Measurements from ENCODE around the gene MPST. TPM values are rescaled to one million over a fixed set of nuclear protein-coding genes. Genes with fewer than 3 reads are reported as not detected.

Gene MPST
- total and polyA plus RNA-seq, 4 donors, result 59.2 to 247 (median 71.7) TPM

DNA sequence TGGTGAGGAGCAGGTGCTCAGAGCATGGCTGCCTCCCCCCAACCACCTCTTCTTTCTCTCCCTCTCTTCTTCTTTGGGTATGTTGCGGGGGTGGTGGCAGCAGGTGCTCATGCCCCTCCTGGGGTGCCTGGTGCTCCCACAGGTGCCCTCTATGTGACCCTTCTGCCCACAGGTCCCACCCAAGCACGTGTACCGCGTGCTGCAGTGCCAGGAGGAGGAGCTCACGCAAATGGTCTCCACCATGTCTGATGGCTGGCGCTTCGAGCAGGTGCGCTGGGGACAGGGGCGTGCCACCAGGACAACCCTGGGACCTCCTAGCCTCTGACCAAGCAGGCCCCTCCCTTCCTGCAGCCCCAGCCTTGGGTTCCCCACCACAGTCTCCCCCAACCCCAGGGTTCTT is 37.7 kb downstream of the MPST start:
- ATAC-seq (ENCODE audit: insufficient read depth, low FRiP score), result no peak
- Histone ChIP-seq H3K27me3 (ENCODE audit: control insufficient read depth in 3 of 3, insufficient read depth in 3 of 3, low read length in 2 of 3) (no peaks in the 10 kb centered on the region), H3K9ac (ENCODE audit: insufficient read depth in 1 of 2, low read length in 2 of 2) (no peak overlapping the region), H3K36me3 (ENCODE audit: control insufficient read depth in 4 of 4, insufficient read depth in 4 of 4, low read length in 4 of 4) (peaks cover 0 to 28% (median 7%) of the 10 kb centered on the region in 4 donors), H3K27ac (ENCODE audit: low read depth in 1 of 2, low read length in 1 of 2) (no peak overlapping the region), H3K4me3 (no peak overlapping the region), H3K4me1 (ENCODE audit: control insufficient read depth in 5 of 5, insufficient read depth in 5 of 5, low read length in 5 of 5) (peaks cover 0 to 5% (median 0%) of the 10 kb centered on the region in 5 donors), H3K9me3 (ENCODE audit: control insufficient read depth in 4 of 4, insufficient read depth in 3 of 4, low read length in 3 of 4) (no peaks in the 10 kb centered on the region)
- no peak for DNase-seq
- WGBS, 2 donors, result 87% methylated on average over 9 of the region's 9 CpGs
- TF ChIP-seq, protein P1, sequence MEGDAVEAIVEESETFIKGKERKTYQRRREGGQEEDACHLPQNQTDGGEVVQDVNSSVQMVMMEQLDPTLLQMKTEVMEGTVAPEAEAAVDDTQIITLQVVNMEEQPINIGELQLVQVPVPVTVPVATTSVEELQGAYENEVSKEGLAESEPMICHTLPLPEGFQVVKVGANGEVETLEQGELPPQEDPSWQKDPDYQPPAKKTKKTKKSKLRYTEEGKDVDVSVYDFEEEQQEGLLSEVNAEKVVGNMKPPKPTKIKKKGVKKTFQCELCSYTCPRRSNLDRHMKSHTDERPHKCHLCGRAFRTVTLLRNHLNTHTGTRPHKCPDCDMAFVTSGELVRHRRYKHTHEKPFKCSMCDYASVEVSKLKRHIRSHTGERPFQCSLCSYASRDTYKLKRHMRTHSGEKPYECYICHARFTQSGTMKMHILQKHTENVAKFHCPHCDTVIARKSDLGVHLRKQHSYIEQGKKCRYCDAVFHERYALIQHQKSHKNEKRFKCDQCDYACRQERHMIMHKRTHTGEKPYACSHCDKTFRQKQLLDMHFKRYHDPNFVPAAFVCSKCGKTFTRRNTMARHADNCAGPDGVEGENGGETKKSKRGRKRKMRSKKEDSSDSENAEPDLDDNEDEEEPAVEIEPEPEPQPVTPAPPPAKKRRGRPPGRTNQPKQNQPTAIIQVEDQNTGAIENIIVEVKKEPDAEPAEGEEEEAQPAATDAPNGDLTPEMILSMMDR (IDR thresholded peaks at IDR 0.05; ENCODE audit: control extremely low read depth, extremely low read depth), result no peak

DNA sequence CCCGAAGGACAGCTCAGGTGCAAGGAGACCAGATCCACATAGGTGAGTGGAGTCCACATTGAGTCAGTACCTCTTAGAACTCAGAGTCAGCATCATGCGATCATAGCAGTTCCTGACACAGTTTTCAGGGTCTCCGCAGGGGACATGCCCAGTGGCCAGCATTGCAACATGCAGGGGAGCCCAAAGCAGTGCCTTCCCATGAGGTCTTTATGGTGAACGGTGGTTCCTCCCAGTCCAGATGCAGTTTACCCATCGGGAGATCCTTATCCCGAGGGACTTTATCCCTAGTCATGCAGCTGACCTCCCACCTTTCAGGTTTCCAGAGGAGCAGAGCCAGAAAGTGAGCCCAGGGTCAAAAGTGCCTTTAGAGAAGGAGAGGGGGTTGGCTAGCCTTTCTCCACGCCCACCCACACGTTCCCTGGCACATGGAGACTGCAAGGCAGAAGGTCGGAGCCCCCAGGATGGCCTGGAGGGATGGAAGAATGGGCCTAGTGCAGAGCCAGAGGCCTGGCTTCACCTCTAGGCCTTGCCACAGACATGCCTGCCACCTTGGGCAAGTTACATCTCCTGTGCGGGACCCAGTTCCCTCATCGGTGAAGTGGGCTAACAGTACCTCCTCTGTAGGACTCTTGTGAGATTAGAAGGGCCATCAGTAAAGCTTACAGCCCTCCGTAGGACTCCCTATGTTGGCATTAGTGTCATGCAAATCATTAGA is 38.4 kb downstream of the MPST start:
- Histone ChIP-seq H3K36me3 (ENCODE audit: control insufficient read depth in 4 of 4, insufficient read depth in 4 of 4, low read length in 4 of 4) (peaks cover 0 to 28% (median 7%) of the 10 kb centered on the region in 4 donors), H3K27ac (ENCODE audit: low read depth in 1 of 2, low read length in 1 of 2) (no peak overlapping the region), H3K4me1 (ENCODE audit: control insufficient read depth in 5 of 5, insufficient read depth in 5 of 5, low read length in 5 of 5) (peaks cover 0 to 6% (median 0%) of the 10 kb centered on the region in 5 donors), H3K4me3 (no peak overlapping the region), H3K9ac (ENCODE audit: insufficient read depth in 1 of 2, low read length in 2 of 2) (no peak overlapping the region), H3K27me3 (ENCODE audit: control insufficient read depth in 3 of 3, insufficient read depth in 3 of 3, low read length in 2 of 3) (no peaks in the 10 kb centered on the region), H3K9me3 (ENCODE audit: control insufficient read depth in 4 of 4, insufficient read depth in 3 of 4, low read length in 3 of 4) (no peaks in the 10 kb centered on the region)
- DNase-seq (no peak), ATAC-seq (ENCODE audit: insufficient read depth, low FRiP score) (no peak)
- 88 to 92% methylated on average over 12 of the region's 12 CpGs for WGBS, 2 donors
- TF ChIP-seq, protein P1 (IDR thresholded peaks at IDR 0.05; ENCODE audit: control extremely low read depth, extremely low read depth), result no peak

DNA sequence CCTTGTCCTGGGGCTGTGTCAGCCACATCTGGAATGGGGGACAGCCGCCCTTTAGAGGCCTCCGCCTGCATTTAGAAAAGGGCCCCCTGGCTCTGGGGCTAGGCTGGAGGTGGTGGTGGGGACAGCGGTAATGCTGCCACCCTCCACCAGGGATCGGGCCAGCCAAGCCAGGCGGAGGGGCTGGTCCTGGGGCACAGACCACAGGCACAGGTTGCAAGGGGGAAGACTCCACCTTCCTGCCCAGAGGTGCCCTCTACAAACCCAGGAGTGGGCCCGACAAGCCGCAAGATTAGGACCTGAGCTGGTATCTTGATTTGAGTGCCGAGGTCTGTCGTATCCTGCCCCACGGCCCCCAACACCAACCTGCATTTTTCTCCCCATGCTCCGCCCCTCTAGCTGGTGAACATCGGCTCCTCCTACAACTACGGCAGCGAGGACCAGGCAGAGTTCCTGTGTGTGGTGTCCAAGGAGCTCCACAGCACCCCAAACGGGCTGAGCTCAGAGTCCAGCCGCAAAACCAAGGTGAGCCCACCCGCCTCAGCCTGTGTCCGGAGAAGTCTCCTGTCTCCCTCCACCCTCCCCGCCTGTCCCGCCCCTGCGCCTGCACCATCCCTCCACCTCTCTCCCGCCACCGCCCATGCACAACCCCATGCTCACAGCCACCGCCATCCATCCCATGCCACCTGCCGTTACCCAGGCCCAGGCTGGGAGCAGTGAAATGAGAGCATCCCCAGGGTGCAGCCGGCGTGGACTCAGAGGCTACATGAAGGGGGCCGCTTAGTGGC is 39.6 kb downstream of the MPST start:
- TF ChIP-seq, protein P1 (IDR thresholded peaks at IDR 0.05; ENCODE audit: control extremely low read depth, extremely low read depth), result no peak
- 94 to 96% methylated on average over 28 of the region's 28 CpGs for WGBS, 2 donors
- no peaks in the 10 kb centered on the region for H3K27me3 ChIP-seq (ENCODE audit: control insufficient read depth in 3 of 3, insufficient read depth in 3 of 3, low read length in 2 of 3)
- peaks cover 0 to 28% (median 7%) of the 10 kb centered on the region in 4 donors for H3K36me3 ChIP-seq (ENCODE audit: control insufficient read depth in 4 of 4, insufficient read depth in 4 of 4, low read length in 4 of 4)
- H3K9me3 ChIP-seq (ENCODE audit: control insufficient read depth in 4 of 4, insufficient read depth in 3 of 4, low read length in 3 of 4), result no peaks in the 10 kb centered on the region
- no peak overlapping the region for H3K27ac ChIP-seq (ENCODE audit: low read depth in 1 of 2, low read length in 1 of 2)
- no peak overlapping the region for H3K4me3 ChIP-seq
- peaks cover 0 to 8% (median 0%) of the 10 kb centered on the region in 5 donors for H3K4me1 ChIP-seq (ENCODE audit: control insufficient read depth in 5 of 5, insufficient read depth in 5 of 5, low read length in 5 of 5)
- H3K9ac ChIP-seq (ENCODE audit: insufficient read depth in 1 of 2, low read length in 2 of 2), result no peak overlapping the region
- DNase-seq, result no peak
- no peak for ATAC-seq (ENCODE audit: insufficient read depth, low FRiP score)
